Sigmoid colon (tissue), 4 donors: ENCODE measurements around the gene GOLT1B.

ENCODE experiments used
- CTCF ChIP-seq, 4 experiments: fragments of 450-650 bp in 3 of 4; fragments of 200-600 bp in 1 of 4; IDR thresholded peaks; one replicate each; pipeline ENCODE4 v1.5.1; 2016 to 2019; ENCODE audit warnings: antibody characterized with exemption in 4 of 4, mild to moderate bottlenecking in 3 of 4, moderate library complexity in 2 of 4
- EP300 ChIP-seq, 4 donors: sonication (generic); formaldehyde crosslinking; IDR thresholded peaks; one replicate each; pipeline ENCODE4 v1.6.1; 2017; ENCODE audit warnings: antibody characterized with exemption in 4 of 4
- POLR2A ChIP-seq, 2 donors: fragments of 450-650 bp; IDR thresholded peaks; one replicate each; pipeline ENCODE4 v1.6.1; 2016; ENCODE audit warnings: antibody characterized with exemption in 2 of 2, mild to moderate bottlenecking in 2 of 2, moderate library complexity in 2 of 2
- POLR2AphosphoS5 ChIP-seq, 4 donors: sonication (generic); formaldehyde crosslinking; IDR thresholded peaks; one replicate each; pipeline ENCODE4 v1.6.1; 2017; ENCODE audit warnings: antibody characterized with exemption in 4 of 4

GRCh38 chr12:21543151-21543550, 41.6 kb downstream of the GOLT1B start:
- no peak for TF ChIP-seq CTCF (IDR thresholded peaks at IDR 0.05)
- TF ChIP-seq EP300 (IDR thresholded peaks at IDR 0.05), result no peak
- no peak for TF ChIP-seq POLR2A (IDR thresholded peaks at IDR 0.05)
- TF ChIP-seq POLR2AphosphoS5 (IDR thresholded peaks at IDR 0.05), result no peak
